HG03571 (cell line): ENCODE data around the gene MIDN.
A peak's percentile ranks its signal among the peaks of the same experiment; 100 is the strongest.

ENCODE experiments used
- ATAC-seq: cut with Tn5 transposase; IDR thresholded peaks from one replicate; pipeline ENCODE4 v1.9.1; 2021; ENCODE audit not compliant: unreplicated experiment

Gene MIDN

GRCh38 chr19:1257475-1258162, 9.2 kb downstream of the MIDN start:
- ATAC-seq = no peak

- ATAC-seq = no peak
Observed at GRCh38 chr19:1258163-1258492, 9.7 kb downstream of the MIDN start.

DNA sequence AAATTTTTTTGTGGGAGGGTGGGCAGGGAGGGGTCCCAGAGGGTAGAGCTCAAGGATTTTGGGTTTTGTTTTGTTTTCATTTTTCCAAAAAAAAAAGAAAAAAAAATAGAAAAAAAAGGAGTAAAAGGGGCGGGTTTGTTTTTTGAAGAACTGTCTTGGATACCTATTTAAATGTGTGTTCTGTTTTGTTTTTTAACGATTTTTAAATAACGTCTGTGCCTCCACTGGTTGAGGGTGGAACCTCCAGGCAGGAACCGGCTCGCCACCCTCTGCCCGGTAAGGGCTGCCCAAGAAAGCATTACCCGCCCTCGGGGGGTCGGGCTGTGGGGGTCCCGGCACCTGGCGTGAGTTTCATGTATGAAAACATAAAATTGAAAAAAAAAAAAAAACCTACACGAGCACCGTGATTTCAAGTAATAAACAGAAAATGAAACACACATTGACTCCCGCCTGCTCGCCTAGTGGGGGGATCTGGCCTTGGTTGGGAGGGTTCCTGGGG, 10.4 kb downstream of the MIDN start:
- ATAC-seq = no peak

DNA sequence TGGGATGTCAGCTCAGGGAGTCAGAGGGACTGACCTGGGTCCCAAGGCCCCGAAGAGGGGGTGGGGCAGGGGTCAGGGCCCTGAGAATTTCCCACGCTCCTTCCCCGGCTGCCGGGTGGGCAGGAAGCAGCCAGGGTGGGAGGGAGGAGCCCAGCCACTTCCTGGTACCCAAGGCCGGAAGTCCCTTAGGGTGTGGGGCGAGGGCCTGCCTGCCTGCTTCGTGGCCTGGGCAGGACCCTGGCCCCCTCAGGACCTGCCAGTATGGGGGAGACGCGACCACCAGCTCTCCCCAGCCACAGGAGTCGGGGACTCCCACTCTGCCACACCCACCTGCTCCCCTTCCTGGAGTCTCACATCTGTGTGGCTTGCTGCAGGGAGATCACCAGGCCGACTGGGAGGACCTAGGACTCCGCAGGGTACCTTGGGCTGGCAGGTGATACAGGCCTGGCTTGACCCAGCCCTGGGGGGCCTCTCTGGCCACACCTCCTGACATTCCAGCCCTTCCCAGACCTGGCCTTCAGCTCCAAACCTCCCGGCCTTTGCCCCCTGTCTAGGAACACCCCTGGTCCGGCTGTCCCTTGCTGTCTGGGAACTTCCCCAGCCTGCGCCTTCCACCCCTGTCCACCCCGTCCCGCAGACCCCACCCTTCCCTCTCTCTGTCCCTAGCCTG, 11.0 kb downstream of the MIDN start:
- ATAC-seq = peak; percentile 25

DNA sequence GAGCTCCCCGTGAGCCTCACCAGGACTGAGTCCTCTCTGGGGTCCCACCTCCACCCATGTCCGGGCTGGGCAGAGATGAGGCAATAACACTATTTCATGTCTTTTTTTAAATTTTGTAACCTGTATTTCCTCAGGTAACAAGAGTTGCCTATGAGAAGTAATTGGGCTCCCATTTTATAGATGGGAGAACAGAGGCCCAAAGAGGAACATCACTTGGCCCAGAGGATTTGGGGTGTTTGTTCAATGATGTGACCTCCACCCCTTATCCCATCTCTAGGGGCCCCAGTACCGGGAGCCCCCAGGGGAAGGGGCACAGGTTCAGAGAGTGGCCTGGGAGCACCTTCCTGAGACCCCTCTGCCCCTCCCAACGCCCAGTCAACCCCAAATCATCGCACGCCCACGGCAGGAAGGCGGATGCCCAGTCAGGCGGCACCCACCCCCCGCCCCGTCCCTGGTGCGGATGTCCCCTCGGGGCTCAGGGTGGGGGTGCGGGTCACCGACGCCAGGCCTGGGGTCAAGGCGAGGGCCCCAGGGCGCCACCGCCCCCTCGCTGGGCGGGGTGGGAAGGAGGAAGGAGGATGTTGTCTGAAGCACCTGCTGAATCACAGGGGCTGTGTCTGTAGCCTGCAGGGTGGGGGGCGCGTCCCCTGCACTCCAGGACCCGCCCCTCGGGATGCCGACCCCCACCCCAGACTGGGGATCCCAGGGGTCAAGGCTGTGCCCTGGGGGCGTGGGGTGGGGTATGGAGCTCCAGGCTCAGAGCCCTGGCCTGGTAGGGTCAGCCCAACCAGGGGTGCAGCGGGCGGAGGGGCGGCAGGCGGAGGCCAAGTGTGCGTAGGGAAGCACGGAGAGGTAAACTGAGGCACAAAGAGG, 11.7 kb downstream of the MIDN start:
- no peak for ATAC-seq

DNA sequence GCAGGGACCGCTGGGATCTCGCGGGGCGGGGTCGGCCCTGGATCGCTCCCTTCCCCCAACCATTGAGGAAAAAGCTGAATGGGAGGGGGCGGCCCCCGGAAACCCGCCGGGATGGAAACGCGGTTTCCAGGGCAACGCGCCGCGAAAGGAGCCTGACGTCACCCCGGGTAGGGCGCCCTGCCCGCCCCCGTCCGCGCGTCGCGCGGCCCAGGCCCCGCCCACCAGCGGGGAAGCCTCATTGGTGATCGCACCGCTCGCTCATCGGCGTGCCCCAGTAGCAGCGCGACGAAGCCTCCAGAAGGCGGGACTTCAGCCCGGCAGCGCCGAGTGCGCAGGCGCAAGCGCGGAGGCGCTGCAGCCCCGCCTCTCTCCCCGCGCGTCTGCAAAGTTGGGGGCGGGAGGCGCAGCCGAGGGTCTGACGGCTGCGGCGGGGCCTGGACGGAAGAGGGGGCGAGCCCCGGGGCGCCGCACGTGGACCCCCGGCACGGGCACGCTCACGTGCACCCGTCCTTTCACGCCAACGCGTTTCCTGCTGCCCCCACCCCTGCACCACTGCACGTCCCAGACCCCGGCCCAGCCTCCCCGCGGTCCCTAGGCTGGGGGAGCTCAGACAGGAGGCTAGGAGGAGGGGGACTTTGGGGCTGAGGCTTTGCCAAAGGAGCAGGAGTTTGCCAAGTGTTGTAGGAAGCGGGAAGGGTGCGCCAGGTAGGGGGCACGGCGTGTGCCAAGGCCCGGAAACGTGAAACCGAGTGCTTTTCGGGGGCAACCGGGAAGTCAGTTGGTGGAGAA, 12.6 kb downstream of the MIDN start:
- ATAC-seq = no peak

- ATAC-seq = no peak
Observed at GRCh38 chr19:1261538-1261797, 13.1 kb downstream of the MIDN start.

DNA sequence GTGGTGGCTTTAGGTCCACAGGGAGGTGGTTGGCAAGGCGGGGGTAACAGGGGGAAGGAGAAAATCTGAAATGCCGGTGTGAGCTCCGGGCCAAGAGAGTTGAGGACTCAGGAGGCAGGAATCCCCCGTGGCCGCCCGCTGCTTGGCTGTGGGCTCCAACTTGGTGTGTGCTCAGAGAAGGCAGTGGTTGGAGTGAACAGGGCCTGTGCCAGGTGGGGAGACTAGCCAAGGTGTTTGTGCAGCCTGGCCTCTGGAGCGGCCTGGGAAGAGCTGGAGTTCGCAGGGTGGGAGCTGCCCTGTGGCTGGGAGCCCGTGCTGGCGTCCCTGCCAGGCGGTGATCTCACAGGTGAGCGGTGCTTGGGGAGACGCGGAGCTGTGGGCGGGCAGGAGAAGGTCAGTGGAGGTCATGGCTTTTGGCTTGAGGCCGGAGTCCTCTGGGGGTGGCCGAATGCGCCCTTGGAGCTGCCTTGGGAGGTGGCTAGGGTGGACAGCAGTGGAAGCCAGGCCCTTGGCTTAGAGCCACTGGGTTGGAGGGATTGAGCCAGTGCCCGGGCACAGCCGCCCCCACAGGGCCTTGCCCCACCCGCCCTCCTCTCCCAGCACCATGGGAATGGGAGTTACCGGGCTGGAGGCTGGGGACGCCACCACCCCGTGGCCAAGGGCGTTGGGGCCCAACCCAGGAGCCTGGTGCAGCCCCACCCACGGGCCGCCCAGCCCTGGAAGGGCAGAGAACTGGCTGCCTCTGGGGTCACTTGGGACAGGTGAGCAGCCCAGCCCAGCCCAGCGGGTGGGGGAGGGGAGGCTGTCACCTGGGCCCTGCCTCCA, 13.6 kb downstream of the MIDN start:
- ATAC-seq = no peak

DNA sequence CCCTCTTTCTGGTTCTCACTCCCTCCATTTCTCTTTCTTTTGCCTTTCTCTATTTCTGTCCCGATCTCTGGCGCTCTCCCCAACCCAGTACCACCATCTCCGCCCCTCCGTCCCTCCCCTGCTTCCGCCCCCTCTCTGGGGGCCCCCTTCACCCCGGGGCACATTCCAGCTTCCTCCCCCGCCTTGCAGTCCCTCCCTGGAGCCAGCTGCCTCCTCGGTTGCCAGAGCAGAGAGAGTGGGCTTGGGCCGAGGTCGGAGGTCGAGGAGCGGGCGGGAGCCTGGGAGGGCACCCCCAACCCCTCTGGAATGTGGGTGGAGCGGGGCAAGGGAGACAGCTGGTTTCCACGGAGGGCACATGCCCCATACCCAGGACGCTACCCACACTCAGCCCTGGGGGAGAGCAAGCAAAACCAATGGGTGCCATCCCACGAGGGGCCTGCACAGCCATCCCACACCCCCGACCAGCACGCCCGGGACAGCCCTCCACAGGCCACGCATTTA, 14.3 kb downstream of the MIDN start:
- ATAC-seq = no peak

DNA sequence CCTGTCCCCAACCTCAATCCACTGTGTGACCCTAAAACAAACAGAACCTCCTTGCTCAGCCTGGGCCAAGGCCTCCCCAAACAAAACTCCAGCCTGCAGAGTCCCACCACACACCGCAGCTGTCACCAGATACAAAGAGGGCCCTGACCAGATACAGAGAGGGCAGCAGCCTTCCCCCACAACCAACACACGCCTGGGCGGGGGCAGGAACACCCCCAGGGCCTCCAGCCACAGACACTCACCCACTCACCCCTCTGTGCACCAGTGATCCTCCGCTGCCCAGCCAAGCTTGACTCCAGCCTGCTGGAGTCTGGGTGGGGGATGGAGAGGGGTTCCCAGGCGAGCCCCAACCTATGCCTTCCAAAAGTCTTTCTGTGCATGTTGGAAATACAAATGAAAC, 14.8 kb downstream of the MIDN start:
- no peak for ATAC-seq

- ATAC-seq = no peak
Observed at GRCh38 chr19:1264801-1265614, 16.6 kb downstream of the MIDN start.

DNA sequence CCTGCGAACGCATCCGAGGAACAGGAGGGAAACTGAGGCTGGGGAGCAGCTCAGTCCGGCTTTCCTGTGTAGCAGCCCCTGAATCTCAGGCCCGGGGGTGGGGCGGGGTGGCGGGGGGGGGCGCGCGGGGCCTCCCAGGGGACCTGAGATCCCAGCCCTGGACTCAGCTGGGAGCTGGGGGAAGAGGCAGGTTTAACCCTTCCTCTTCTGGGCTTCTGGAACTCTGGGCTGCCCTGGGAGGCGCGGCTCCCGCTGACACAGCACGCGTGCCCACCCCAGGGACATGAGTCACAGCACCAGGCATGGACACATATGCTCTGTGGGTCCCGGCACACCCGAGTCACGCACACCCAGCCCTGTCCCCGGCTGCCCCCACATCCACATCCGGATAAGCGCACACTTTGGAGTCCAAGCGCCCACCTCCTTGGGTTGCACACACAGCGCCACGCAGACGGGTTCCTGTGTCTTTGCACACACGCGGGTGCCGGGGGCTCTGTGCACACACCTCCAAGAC, 17.3 kb downstream of the MIDN start:
- no peak for ATAC-seq

- no peak for ATAC-seq
Observed at GRCh38 chr19:1266129-1266915, 17.9 kb downstream of the MIDN start.

DNA sequence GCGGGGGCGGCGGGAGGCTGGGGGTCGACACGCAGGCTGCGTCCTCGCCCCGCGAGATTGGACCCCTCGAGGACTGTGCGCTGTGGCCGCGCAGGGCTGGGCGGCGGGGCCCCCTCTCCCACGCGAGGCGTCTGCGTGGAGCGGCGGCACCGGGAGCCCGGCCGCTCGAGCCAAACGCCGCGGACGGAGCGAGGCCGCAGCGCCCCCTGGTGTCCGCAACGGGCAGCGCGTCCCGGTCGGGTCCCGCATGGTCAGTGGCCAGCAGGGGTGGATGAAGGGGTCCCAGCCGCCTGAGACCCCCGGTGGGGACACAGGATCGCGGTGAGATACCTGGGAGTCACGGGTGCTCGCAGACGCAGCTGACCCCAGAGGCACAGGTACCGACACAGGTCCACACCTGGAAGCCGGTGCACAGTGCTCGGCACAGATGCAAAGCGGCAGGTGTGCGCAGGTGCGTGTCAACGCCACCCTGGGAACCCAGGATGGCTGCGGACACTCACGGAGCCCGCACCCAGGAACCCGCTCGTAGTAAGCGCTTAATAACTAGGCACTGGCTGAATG, 18.6 kb downstream of the MIDN start:
- ATAC-seq = no peak

GRCh38 chr19:1267477-1268225, 19.3 kb downstream of the MIDN start:
- no peak for ATAC-seq

DNA sequence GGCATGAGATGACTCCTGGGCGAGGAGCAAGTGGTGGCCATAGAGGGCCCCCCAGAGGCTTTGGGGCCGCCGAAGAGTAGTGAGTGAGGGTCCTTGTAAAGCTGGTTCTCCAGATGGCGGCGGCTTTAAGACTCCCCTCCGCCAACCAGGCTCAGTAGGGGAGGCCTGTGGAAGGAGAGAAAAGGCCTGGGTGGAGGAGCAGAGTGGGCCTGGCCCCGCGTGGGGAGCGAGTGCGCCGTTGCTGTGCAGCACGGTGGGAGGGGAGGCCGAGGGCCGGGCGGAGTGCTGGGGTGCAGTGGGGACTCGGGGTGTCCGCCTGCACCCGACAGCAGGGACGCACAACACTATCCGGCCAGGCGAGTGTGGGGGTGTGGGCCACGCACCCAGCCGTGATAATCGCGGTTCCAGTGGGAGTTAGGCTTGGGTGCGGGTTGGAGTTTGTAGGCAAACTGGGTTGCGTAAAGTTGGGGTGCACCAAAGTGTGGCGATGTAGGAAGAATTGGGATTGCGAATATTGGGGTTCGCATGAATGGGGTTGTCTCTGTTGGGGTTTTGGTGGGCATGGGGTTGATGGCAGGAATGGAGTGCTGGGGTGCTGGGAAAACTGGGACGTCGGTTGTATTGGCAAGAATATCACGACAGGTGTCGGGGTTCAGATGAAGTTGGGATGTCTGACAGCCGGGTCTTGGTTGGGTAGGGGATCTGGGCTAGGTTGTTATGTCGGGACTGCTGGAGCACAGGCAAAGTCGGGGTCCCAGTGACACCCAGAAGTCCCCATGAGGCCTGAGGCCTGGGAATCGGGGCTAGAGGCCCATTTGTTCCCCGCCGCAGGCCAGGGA, 20.1 kb downstream of the MIDN start:
- no peak for ATAC-seq
